Activated T-cell treated with anti-CD3 and anti-CD28 coated beads, Interleukin-2, amount 50 U/mL, for 24 hours (primary cell): ENCODE results near the gene BCL2.
A peak's percentile ranks its signal among the peaks of the same experiment; 100 is the strongest.

ENCODE experiments used
- DNase-seq: peaks from one replicate; pipeline ENCODE4 v3.0.0-alpha.2; 2020
- H3K27ac Mint-ChIP-seq: 2 replicates; pipeline ENCODE4 v1.8.0; 2020; ENCODE audit warnings: mild to moderate bottlenecking, mixed read lengths
- H3K27me3 Mint-ChIP-seq: 2 replicates; pipeline ENCODE4 v1.8.0; 2020; ENCODE audit warnings: mixed read lengths
- H3K36me3 Mint-ChIP-seq: 2 replicates; pipeline ENCODE4 v1.8.0; 2020; ENCODE audit warnings: low read depth, mixed read lengths
- H3K4me1 Mint-ChIP-seq: 2 replicates; pipeline ENCODE4 v1.8.0; 2020; ENCODE audit warnings: low read depth, mixed read lengths
- H3K4me3 Mint-ChIP-seq: 2 replicates; pipeline ENCODE4 v1.8.0; 2020; ENCODE audit warnings: mild to moderate bottlenecking, moderate library complexity, mixed read lengths
- H3K9me3 Mint-ChIP-seq: 2 replicates; pipeline ENCODE4 v1.8.0; 2020; ENCODE audit warnings: mixed read lengths

BCL2 gene

GRCh38 chr18:63087421-63088230 is 231.9 kb downstream of the BCL2 start:
- H3K4me3 Mint-ChIP-seq = no peak overlapping the region
- DNase-seq = no peak
- no peaks in the 10 kb centered on the region for H3K27me3 Mint-ChIP-seq
- no peaks in the 10 kb centered on the region for H3K9me3 Mint-ChIP-seq
- H3K27ac Mint-ChIP-seq = no peak overlapping the region
- no peaks in the 10 kb centered on the region for H3K36me3 Mint-ChIP-seq
- H3K4me1 Mint-ChIP-seq = peaks cover 8% of the 10 kb centered on the region

- H3K36me3 Mint-ChIP-seq = no peaks in the 10 kb centered on the region
- H3K27me3 Mint-ChIP-seq = no peaks in the 10 kb centered on the region
- no peak overlapping the region for H3K27ac Mint-ChIP-seq
- DNase-seq = no peak
- H3K4me1 Mint-ChIP-seq = peaks cover 8% of the 10 kb centered on the region
- no peaks in the 10 kb centered on the region for H3K9me3 Mint-ChIP-seq
- H3K4me3 Mint-ChIP-seq = no peak overlapping the region
Measured at GRCh38 chr18:63085611-63086010, 234.0 kb downstream of the BCL2 start.

GRCh38 chr18:63084219-63084618 is 235.3 kb downstream of the BCL2 start:
- no peak overlapping the region for H3K4me3 Mint-ChIP-seq
- H3K36me3 Mint-ChIP-seq = no peaks in the 10 kb centered on the region
- peaks cover 8% of the 10 kb centered on the region for H3K4me1 Mint-ChIP-seq
- H3K27me3 Mint-ChIP-seq = no peaks in the 10 kb centered on the region
- no peak overlapping the region for H3K27ac Mint-ChIP-seq
- H3K9me3 Mint-ChIP-seq = peaks cover 5% of the 10 kb centered on the region
- DNase-seq = no peak

GRCh38 chr18:63083555-63083954 is 236.0 kb downstream of the BCL2 start:
- H3K27me3 Mint-ChIP-seq = no peaks in the 10 kb centered on the region
- DNase-seq = no peak

GRCh38 chr18:63083020-63083531 is 236.5 kb downstream of the BCL2 start:
- Mint-ChIP-seq H3K4me1 (peaks cover 8% of the 10 kb centered on the region), H3K9me3 (peaks cover 5% of the 10 kb centered on the region), H3K27ac (peak overlapping the region; percentile 62), H3K27me3 (no peaks in the 10 kb centered on the region), H3K36me3 (no peaks in the 10 kb centered on the region), H3K4me3 (no peak overlapping the region)
- DNase-seq = no peak

More at GRCh38 chr18:63083555-63083954, 236.0 kb downstream of the BCL2 start:
- peaks cover 5% of the 10 kb centered on the region for H3K9me3 Mint-ChIP-seq
- peaks cover 8% of the 10 kb centered on the region for H3K4me1 Mint-ChIP-seq
- no peaks in the 10 kb centered on the region for H3K36me3 Mint-ChIP-seq
- H3K27ac Mint-ChIP-seq = no peak overlapping the region
- no peak overlapping the region for H3K4me3 Mint-ChIP-seq

GRCh38 chr18:63082366-63083019 is 237.1 kb downstream of the BCL2 start:
- Mint-ChIP-seq H3K9me3 (peaks cover 5% of the 10 kb centered on the region), H3K27me3 (no peaks in the 10 kb centered on the region), H3K27ac (no peak overlapping the region), H3K36me3 (no peaks in the 10 kb centered on the region), H3K4me1 (peaks cover 8% of the 10 kb centered on the region), H3K4me3 (no peak overlapping the region)
- no peak for DNase-seq

- H3K4me1 Mint-ChIP-seq = peaks cover 17% of the 10 kb centered on the region
- DNase-seq = no peak
- H3K27ac Mint-ChIP-seq = no peak overlapping the region
- H3K36me3 Mint-ChIP-seq = no peaks in the 10 kb centered on the region
- H3K4me3 Mint-ChIP-seq = no peak overlapping the region
- H3K9me3 Mint-ChIP-seq = peaks cover 5% of the 10 kb centered on the region
- H3K27me3 Mint-ChIP-seq = peaks cover 5% of the 10 kb centered on the region
Measured at GRCh38 chr18:63079114-63079513, 240.5 kb downstream of the BCL2 start.

- no peak overlapping the region for H3K4me3 Mint-ChIP-seq
- DNase-seq = no peak
Measured at GRCh38 chr18:63078471-63078870, 241.1 kb downstream of the BCL2 start.

GRCh38 chr18:63074981-63075404 is 244.6 kb downstream of the BCL2 start:
- H3K4me1 Mint-ChIP-seq = peaks cover 11% of the 10 kb centered on the region
- peak overlapping the region; percentile 79 for H3K4me3 Mint-ChIP-seq
- H3K27me3 Mint-ChIP-seq = peaks cover 5% of the 10 kb centered on the region
- H3K27ac Mint-ChIP-seq = no peak overlapping the region
- H3K9me3 Mint-ChIP-seq = peaks cover 3% of the 10 kb centered on the region
- peak; percentile 74 for DNase-seq
- no peaks in the 10 kb centered on the region for H3K36me3 Mint-ChIP-seq

More at GRCh38 chr18:63078471-63078870, 241.1 kb downstream of the BCL2 start:
- Mint-ChIP-seq H3K27me3 (peaks cover 5% of the 10 kb centered on the region), H3K36me3 (no peaks in the 10 kb centered on the region), H3K4me1 (peaks cover 16% of the 10 kb centered on the region), H3K27ac (no peak overlapping the region), H3K9me3 (peaks cover 5% of the 10 kb centered on the region)

- Mint-ChIP-seq H3K27ac (no peak overlapping the region), H3K27me3 (peaks cover 5% of the 10 kb centered on the region), H3K4me1 (peaks cover 12% of the 10 kb centered on the region), H3K36me3 (no peaks in the 10 kb centered on the region), H3K9me3 (no peaks in the 10 kb centered on the region), H3K4me3 (no peak overlapping the region)
- no peak for DNase-seq
Measured at GRCh38 chr18:63073481-63073880, 246.1 kb downstream of the BCL2 start.
